Measurements from ENCODE around the gene ADIPOR2.

GRCh38 chr12:1801303-1801975, 110.6 kb downstream of the ADIPOR2 start:
- TF ChIP-seq POLR2AphosphoS5 (IDR thresholded peaks at IDR 0.05; ENCODE audit: low read depth, low read length) (no peak), FOXP2 (optimal IDR thresholded peaks at IDR 0.05; ENCODE audit: borderline replicate concordance, extremely low read depth, extremely low read length, insufficient read depth) (no peak), SIN3A (IDR thresholded peaks at IDR 0.05; ENCODE audit: borderline replicate concordance, insufficient read depth, low read length) (no peak), TAF1 (IDR thresholded peaks at IDR 0.05; ENCODE audit: borderline replicate concordance, insufficient read depth, low read length) (no peak)
- TF ChIP-seq, protein P1, sequence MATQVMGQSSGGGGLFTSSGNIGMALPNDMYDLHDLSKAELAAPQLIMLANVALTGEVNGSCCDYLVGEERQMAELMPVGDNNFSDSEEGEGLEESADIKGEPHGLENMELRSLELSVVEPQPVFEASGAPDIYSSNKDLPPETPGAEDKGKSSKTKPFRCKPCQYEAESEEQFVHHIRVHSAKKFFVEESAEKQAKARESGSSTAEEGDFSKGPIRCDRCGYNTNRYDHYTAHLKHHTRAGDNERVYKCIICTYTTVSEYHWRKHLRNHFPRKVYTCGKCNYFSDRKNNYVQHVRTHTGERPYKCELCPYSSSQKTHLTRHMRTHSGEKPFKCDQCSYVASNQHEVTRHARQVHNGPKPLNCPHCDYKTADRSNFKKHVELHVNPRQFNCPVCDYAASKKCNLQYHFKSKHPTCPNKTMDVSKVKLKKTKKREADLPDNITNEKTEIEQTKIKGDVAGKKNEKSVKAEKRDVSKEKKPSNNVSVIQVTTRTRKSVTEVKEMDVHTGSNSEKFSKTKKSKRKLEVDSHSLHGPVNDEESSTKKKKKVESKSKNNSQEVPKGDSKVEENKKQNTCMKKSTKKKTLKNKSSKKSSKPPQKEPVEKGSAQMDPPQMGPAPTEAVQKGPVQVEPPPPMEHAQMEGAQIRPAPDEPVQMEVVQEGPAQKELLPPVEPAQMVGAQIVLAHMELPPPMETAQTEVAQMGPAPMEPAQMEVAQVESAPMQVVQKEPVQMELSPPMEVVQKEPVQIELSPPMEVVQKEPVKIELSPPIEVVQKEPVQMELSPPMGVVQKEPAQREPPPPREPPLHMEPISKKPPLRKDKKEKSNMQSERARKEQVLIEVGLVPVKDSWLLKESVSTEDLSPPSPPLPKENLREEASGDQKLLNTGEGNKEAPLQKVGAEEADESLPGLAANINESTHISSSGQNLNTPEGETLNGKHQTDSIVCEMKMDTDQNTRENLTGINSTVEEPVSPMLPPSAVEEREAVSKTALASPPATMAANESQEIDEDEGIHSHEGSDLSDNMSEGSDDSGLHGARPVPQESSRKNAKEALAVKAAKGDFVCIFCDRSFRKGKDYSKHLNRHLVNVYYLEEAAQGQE (IDR thresholded peaks at IDR 0.05; ENCODE audit: insufficient read depth in 1 of 2, low read depth in 2 of 2, low read length in 2 of 2): no peak

Measured in PFSK-1 (cell line).